Activated T-helper 1 cell treated with anti-CD3 and anti-CD28 coated beads, Interleukin-12 subunit alpha, Interleukin-12 subunit beta, Interleukin-2, Interleukin-4 antibody, amounts not matched to agents 30 ng/mL and 10 ng/mL and 1 ng/mL, durations not matched to agents 14 hours and 24 hours and 36 hours (primary cell): ENCODE data around the gene LOXHD1. TPM values are rescaled to one million over a fixed set of nuclear protein-coding genes. Genes with fewer than 3 reads are reported as not detected.

Experiments used
- DNase-seq: peaks from one replicate; pipeline ENCODE4 v3.0.0; 2021; ENCODE audit warnings: low spot score
- H3K27ac Mint-ChIP-seq: one replicate; pipeline ENCODE4 v1.8.0; 2021; ENCODE audit warnings: mild to moderate bottlenecking, mixed read lengths
- H3K27me3 Mint-ChIP-seq: one replicate; pipeline ENCODE4 v1.8.0; 2022; ENCODE audit warnings: mild to moderate bottlenecking, moderate library complexity, mixed read lengths; ENCODE audit not compliant: insufficient read depth
- H3K36me3 Mint-ChIP-seq: one replicate; pipeline ENCODE4 v1.8.0; 2021; ENCODE audit warnings: low read depth, mixed read lengths
- H3K4me1 Mint-ChIP-seq: one replicate; pipeline ENCODE4 v1.8.0; 2021; ENCODE audit warnings: low read depth, mixed read lengths
- H3K4me3 Mint-ChIP-seq: one replicate; pipeline ENCODE4 v1.8.0; 2021; ENCODE audit warnings: mild to moderate bottlenecking, moderate library complexity, mixed read lengths
- H3K9me3 Mint-ChIP-seq: one replicate; pipeline ENCODE4 v1.8.0; 2021; ENCODE audit warnings: mixed read lengths
- intact Hi-C: fragments of 100-400 bp; cut with micrococcal nuclease; formaldehyde crosslinking; loops from one replicate; pipeline ENCODE4 v1.15.1; 2024
- total RNA-seq: library from RNA; stranded (reverse); gene quantifications from 2 replicates; pipeline ENCODE4 v1.2.3, GENCODE V29; 2022

LOXHD1 gene
- total RNA-seq, 1 donor from 2014 or later, result not detected

- no peaks in the 10 kb centered on the region for H3K36me3 Mint-ChIP-seq
- H3K27me3 Mint-ChIP-seq, result no peaks in the 10 kb centered on the region
- H3K9me3 Mint-ChIP-seq, result no peaks in the 10 kb centered on the region
- no peaks in the 10 kb centered on the region for H3K4me1 Mint-ChIP-seq
- intact Hi-C loops, result no loop called here
- H3K27ac Mint-ChIP-seq, result no peak overlapping the region
- DNase-seq, result no peak
- H3K4me3 Mint-ChIP-seq, result no peak overlapping the region
These were observed 26.2 kb upstream of the LOXHD1 start for GRCh38 chr18:46683252-46683651.

GRCh38 chr18:46680784-46681695 lies 24.0 kb upstream of the LOXHD1 start:
- Mint-ChIP-seq H3K9me3 (no peaks in the 10 kb centered on the region), H3K27me3 (peaks cover 3% of the 10 kb centered on the region), H3K4me1 (no peaks in the 10 kb centered on the region)

GRCh38 chr18:46679846-46680598 lies 23.0 kb upstream of the LOXHD1 start:
- no peaks in the 10 kb centered on the region for H3K36me3 Mint-ChIP-seq
- intact Hi-C loops, result no loop called here
- no peak overlapping the region for H3K4me3 Mint-ChIP-seq
- no peak for DNase-seq
- no peaks in the 10 kb centered on the region for H3K9me3 Mint-ChIP-seq
- H3K27me3 Mint-ChIP-seq, result peaks cover 3% of the 10 kb centered on the region
- no peak overlapping the region for H3K27ac Mint-ChIP-seq
- no peaks in the 10 kb centered on the region for H3K4me1 Mint-ChIP-seq

More at GRCh38 chr18:46680784-46681695, 24.0 kb upstream of the LOXHD1 start:
- no peak overlapping the region for H3K27ac Mint-ChIP-seq
- no peak for DNase-seq
- no peak overlapping the region for H3K4me3 Mint-ChIP-seq
- intact Hi-C loops, result no loop called here
- no peaks in the 10 kb centered on the region for H3K36me3 Mint-ChIP-seq

GRCh38 chr18:46678785-46679399 lies 21.9 kb upstream of the LOXHD1 start:
- Mint-ChIP-seq H3K27ac (no peak overlapping the region), H3K27me3 (peaks cover 6% of the 10 kb centered on the region), H3K9me3 (no peaks in the 10 kb centered on the region), H3K36me3 (no peaks in the 10 kb centered on the region), H3K4me1 (no peaks in the 10 kb centered on the region), H3K4me3 (no peak overlapping the region)
- no peak for DNase-seq
- intact Hi-C loops, result no loop called here

- Mint-ChIP-seq H3K4me3 (no peak overlapping the region), H3K9me3 (no peaks in the 10 kb centered on the region), H3K4me1 (no peaks in the 10 kb centered on the region), H3K27me3 (peaks cover 6% of the 10 kb centered on the region), H3K27ac (no peak overlapping the region), H3K36me3 (no peaks in the 10 kb centered on the region)
- DNase-seq, result no peak
- intact Hi-C loops, result no loop called here
These were observed 21.0 kb upstream of the LOXHD1 start for GRCh38 chr18:46678041-46678440.

- no peaks in the 10 kb centered on the region for H3K36me3 Mint-ChIP-seq
- no peaks in the 10 kb centered on the region for H3K9me3 Mint-ChIP-seq
- H3K27me3 Mint-ChIP-seq, result peaks cover 6% of the 10 kb centered on the region
- no peak overlapping the region for H3K27ac Mint-ChIP-seq
- H3K4me3 Mint-ChIP-seq, result no peak overlapping the region
- H3K4me1 Mint-ChIP-seq, result no peaks in the 10 kb centered on the region
- DNase-seq, result no peak
- intact Hi-C loops, result no loop called here
These were observed 20.6 kb upstream of the LOXHD1 start for GRCh38 chr18:46677611-46678010.

DNA sequence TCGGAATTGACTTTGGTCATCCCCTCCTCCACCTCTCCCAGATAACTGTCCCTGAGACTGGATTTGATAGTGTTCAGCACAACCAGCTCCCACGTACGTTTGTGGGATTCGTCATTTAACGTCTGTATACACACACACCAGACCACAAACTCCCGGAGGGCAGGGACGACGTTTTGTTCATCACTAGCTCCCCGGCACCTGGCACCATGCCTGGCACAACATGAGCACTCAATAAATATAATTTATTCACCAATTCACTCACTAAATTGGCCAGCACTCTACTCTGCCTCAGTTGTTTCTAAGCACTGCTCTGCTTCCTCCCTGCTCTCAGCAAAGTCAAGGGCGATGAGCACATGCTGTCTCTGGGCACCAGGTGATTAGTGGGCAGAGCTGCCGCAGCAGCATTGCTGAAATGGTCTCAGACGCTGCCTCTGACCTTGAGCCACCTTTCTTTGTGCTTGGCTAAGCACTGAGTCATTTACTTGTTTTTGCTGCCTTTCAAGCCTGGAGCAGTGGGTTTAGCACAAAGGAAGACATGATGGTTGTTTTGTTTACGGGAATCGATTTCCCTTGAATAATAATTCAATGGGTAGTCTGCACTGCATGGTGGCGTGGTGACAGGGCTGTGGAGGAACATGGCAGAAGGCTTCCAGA lies 19.3 kb upstream of the LOXHD1 start:
- Mint-ChIP-seq H3K4me3 (no peak overlapping the region), H3K27me3 (peaks cover 6% of the 10 kb centered on the region), H3K9me3 (no peaks in the 10 kb centered on the region), H3K4me1 (no peaks in the 10 kb centered on the region), H3K27ac (no peak overlapping the region), H3K36me3 (no peaks in the 10 kb centered on the region)
- DNase-seq, result no peak
- intact Hi-C loops, result no loop called here

- peaks cover 9% of the 10 kb centered on the region for H3K27me3 Mint-ChIP-seq
- H3K27ac Mint-ChIP-seq, result no peak overlapping the region
- H3K9me3 Mint-ChIP-seq, result no peaks in the 10 kb centered on the region
- no peak overlapping the region for H3K4me3 Mint-ChIP-seq
- H3K4me1 Mint-ChIP-seq, result no peaks in the 10 kb centered on the region
- H3K36me3 Mint-ChIP-seq, result no peaks in the 10 kb centered on the region
- intact Hi-C loops, result no loop called here
- DNase-seq, result no peak
These were observed 18.1 kb upstream of the LOXHD1 start for GRCh38 chr18:46675112-46675511.

DNA sequence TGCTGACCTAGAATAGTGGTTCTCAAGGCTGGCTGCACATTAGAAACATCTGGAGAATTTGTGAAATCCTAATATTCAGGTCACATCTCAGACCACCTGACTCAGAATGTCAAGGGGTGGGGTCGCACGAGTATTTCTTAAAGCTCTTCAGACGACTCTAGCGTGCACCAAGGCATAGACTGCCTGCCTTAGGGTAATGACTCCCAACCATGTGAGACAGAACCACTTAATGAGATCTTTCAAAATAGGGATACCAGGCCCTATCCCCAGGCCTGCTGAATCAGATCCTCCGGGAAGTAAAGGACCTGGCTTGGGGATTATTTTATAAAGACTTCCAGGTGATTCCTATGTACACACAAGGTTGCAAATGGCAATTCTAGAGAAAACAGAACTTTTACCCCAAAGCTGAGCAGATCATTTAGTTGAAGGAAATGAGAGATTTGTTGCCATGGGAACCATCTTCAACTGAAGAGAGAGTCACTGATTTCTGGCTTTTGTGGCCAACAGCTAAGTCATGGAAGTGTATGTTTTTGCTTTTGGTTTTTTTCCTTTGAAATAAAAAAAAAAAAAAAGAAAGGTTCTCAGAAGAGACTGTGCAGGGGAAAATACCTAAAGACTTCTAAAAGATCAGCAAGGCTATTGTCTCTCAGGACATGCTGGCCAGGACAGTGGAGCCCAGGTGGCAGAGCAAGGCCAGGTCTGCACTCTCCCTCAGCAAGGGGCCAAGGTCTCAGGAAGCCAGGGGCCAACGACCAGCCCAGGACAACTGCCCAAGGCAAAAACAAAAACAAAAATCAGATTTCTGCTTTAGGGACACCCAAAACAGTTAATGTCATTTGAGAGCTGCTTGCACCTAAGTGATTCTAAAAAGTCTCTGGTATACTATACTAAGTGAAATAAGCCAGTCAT lies 15.3 kb upstream of the LOXHD1 start:
- Mint-ChIP-seq H3K4me1 (no peaks in the 10 kb centered on the region), H3K4me3 (no peak overlapping the region), H3K27me3 (peaks cover 9% of the 10 kb centered on the region), H3K27ac (no peak overlapping the region), H3K36me3 (no peaks in the 10 kb centered on the region), H3K9me3 (no peaks in the 10 kb centered on the region)
- DNase-seq, result no peak
- intact Hi-C loops, result no loop called here

GRCh38 chr18:46668694-46669093 lies 11.7 kb upstream of the LOXHD1 start:
- Mint-ChIP-seq H3K9me3 (no peaks in the 10 kb centered on the region), H3K36me3 (no peaks in the 10 kb centered on the region), H3K4me1 (no peaks in the 10 kb centered on the region), H3K27me3 (peaks cover 3% of the 10 kb centered on the region), H3K27ac (no peak overlapping the region), H3K4me3 (no peak overlapping the region)
- intact Hi-C loops, result no loop called here
- DNase-seq, result no peak

DNA sequence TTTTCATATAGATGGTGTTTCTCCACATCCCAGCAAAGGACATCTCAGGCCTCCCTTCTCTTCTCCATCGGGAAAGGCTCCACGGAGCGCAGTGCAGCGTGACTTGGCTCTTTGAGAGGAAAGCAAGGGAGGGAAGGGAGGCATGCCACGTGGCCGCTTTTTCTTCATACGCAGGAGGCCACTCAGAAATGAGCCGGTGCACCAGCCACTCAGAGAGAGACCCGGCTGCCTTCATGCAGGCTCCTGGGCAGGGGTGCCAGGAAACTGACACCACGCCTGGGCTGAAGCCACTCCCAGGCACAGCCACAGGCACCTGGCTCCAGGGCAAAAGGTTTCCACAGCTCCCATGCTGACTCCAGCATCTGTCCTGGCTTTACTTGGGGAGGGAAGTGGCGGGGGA lies 11.1 kb upstream of the LOXHD1 start:
- Mint-ChIP-seq H3K27ac (no peak overlapping the region), H3K4me3 (no peak overlapping the region), H3K36me3 (no peaks in the 10 kb centered on the region), H3K9me3 (no peaks in the 10 kb centered on the region), H3K4me1 (no peaks in the 10 kb centered on the region), H3K27me3 (peaks cover 7% of the 10 kb centered on the region)
- intact Hi-C loops, result no loop called here
- DNase-seq, result no peak

DNA sequence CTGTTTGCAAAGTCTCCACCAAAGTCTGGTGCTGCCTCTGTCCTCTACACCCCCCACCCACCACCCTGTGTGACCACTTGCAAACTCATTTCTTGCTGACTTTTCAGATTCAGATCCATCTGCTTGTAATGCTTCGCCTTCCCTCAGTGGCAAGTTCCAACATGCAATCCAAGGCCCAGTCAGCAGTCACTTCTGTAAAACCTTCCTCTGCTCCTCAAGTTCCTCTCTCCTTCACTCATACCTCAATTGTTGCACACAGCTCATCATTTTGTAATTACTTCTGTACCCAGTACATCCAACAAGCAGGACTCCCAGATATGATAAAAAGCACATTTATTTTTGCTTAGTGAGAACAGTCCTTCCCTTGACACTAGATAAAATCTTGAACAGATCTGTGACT lies 6.5 kb upstream of the LOXHD1 start:
- intact Hi-C loops, result no loop called here
- Mint-ChIP-seq H3K4me1 (no peaks in the 10 kb centered on the region), H3K36me3 (no peaks in the 10 kb centered on the region), H3K4me3 (no peak overlapping the region), H3K9me3 (no peaks in the 10 kb centered on the region), H3K27me3 (peaks cover 3% of the 10 kb centered on the region), H3K27ac (no peak overlapping the region)
- no peak for DNase-seq
